Smooth muscle cell (in vitro differentiated cells): ENCODE measurements around the gene COPS2. TPM values are rescaled to one million over a fixed set of nuclear protein-coding genes. Genes with fewer than 3 reads are reported as not detected.

Source experiments
- DNase-seq: peaks from one replicate; lab custom pipeline; 2025; ENCODE audit not compliant: unreplicated experiment; lab: John Stamatoyannopoulos, UW
- H2AFZ ChIP-seq: fragments of 200-600 bp; sonication (generic); 2 replicates; pipeline ENCODE4 v1.6.0; 2016; ENCODE audit warnings: antibody characterized with exemption, low read depth, mild to moderate bottlenecking
- H3F3A ChIP-seq: fragments of 200-600 bp; sonication (generic); 2 replicates; pipeline ENCODE4 v1.6.0; 2017; ENCODE audit warnings: antibody characterized with exemption, low read depth
- H3K27ac ChIP-seq: fragments of 200-600 bp; sonication (generic); 2 replicates; pipeline ENCODE4 v1.5.1; 2016; ENCODE audit warnings: low read depth, mild to moderate bottlenecking
- H3K27me3 ChIP-seq: fragments of 200-600 bp; sonication (generic); 2 replicates; pipeline ENCODE4 v1.6.1; 2016; ENCODE audit warnings: low read depth, mild to moderate bottlenecking
- H3K36me3 ChIP-seq: fragments of 200-600 bp; sonication (generic); 2 replicates; pipeline ENCODE4 v1.5.1; 2016; ENCODE audit warnings: low read depth
- H3K4me1 ChIP-seq: fragments of 200-600 bp; sonication (generic); 2 replicates; pipeline ENCODE4 v1.5.1; 2016; ENCODE audit warnings: low read depth
- H3K4me2 ChIP-seq: fragments of 200-600 bp; sonication (generic); 2 replicates; pipeline ENCODE4 v1.6.0; 2016; ENCODE audit warnings: mild to moderate bottlenecking
- H3K4me3 ChIP-seq: fragments of 200-600 bp; sonication (generic); 2 replicates; pipeline ENCODE4 v1.5.1; 2016; ENCODE audit warnings: mild to moderate bottlenecking
- H3K79me2 ChIP-seq: fragments of 200-600 bp; sonication (generic); 2 replicates; pipeline ENCODE4 v1.6.0; 2016; ENCODE audit warnings: low read depth, mild to moderate bottlenecking
- H3K9ac ChIP-seq: fragments of 200-600 bp; sonication (generic); 2 replicates; pipeline ENCODE4 v1.6.0; 2016; ENCODE audit warnings: low read depth
- H3K9me3 ChIP-seq: fragments of 200-600 bp; sonication (generic); replicated peaks from 2 replicates; pipeline ENCODE4 v1.5.1; 2016; ENCODE audit warnings: low read depth
- H4K20me1 ChIP-seq: fragments of 200-600 bp; sonication (generic); 2 replicates; pipeline ENCODE4 v1.6.0; 2016; ENCODE audit warnings: low read depth
- CTCF ChIP-seq: fragments of 200-600 bp; sonication (generic); IDR thresholded peaks from 2 replicates; pipeline ENCODE4 v1.5.1; 2017; ENCODE audit warnings: borderline replicate concordance, mild to moderate bottlenecking, antibody characterized with exemption; ENCODE audit not compliant: insufficient read depth, poor library complexity, severe bottlenecking
- WGBS: methylation state at CpG from one replicate; pipeline ENCODE4 v1.1.7; 2016; ENCODE audit warnings: low lambda C conversion rate; 5-methylcytosine and 5-hydroxymethylcytosine counted together
- polyA plus RNA-seq: library from polyadenylated mRNA; unstranded; fragments of >200 nt; fragmentation: Nextera tagmentation; extraction: Ambion mirVana; gene quantifications from 2 replicates; pipeline ENCODE4 v1.2.1, GENCODE V29; 2016
- total RNA-seq: library from RNA; depleted of rRNA; stranded (reverse); fragments of >200 nt; gene quantifications from 2 replicates; pipeline ENCODE4 v1.2.3, GENCODE V29; 2014

Gene COPS2
- total and polyA plus RNA-seq, 2 experiments from 2014 or later: 21.5 to 88.0 TPM

DNA sequence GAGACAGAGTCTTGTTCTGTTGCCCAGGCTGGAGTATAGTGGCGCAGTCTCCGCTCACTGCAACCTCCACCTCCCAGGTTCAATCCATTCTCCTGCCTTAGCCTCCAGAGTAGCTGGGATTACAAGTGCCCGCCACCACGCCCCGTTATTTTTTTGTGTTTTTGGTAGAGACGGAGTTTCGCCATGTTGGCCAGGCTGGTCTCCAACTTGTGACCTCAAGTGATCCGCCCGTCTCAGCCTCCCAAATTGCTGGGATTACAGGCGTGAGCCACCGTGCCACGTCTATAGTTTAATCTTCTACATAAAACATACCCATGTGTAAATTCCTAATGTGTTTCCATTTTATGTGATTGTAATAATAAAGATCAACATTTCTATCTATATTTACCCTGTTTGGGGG, 16.4 kb upstream of the COPS2 start:
- Histone ChIP-seq H3K9ac (no peak overlapping the region), H3K79me2 (peaks cover 33% of the 10 kb centered on the region), H3K36me3 (no peaks in the 10 kb centered on the region), H3K27me3 (no peaks in the 10 kb centered on the region), H3F3A (no peaks in the 10 kb centered on the region), H3K4me1 (peaks cover 7% of the 10 kb centered on the region), H3K4me2 (no peak overlapping the region), H3K4me3 (no peak overlapping the region), H4K20me1 (peaks cover 3% of the 10 kb centered on the region), H3K27ac (no peak overlapping the region), H3K9me3 (no peaks in the 10 kb centered on the region), H2AFZ (no peak overlapping the region)
- TF ChIP-seq CTCF: no peak
- WGBS: 98% methylated on average over 12 of the region's 12 CpGs
- DNase-seq: no peak

GRCh38 chr15:49169880-49170597, 14.6 kb upstream of the COPS2 start, which contains the start of gene GALK2:
Gene GALK2 (plus strand): TSS chr15:49170247. CDS start chr15:49170323, 76 bp downstream.
- Histone ChIP-seq H3K4me3 (peak within 1 kb of the TSS; percentile 92), H3K4me2 (peak within 1 kb of the TSS; percentile 95), H2AFZ (peak within 1 kb of the TSS; percentile 99), H4K20me1 (no peaks in the 10 kb centered on the region), H3K79me2 (peaks cover 33% of the 10 kb centered on the region), H3K27me3 (no peaks in the 10 kb centered on the region), H3K9me3 (no peaks in the 10 kb centered on the region), H3K9ac (peak within 1 kb of the TSS; percentile 88), H3K4me1 (peaks cover 7% of the 10 kb centered on the region), H3K36me3 (no peaks in the 10 kb centered on the region), H3K27ac (peak within 1 kb of the TSS; percentile 64), H3F3A (no peaks in the 10 kb centered on the region)
- TF ChIP-seq CTCF: no peak
- 10% methylated on average over 30 of the region's 30 CpGs for WGBS
- DNase-seq: peak; percentile 16

DNA sequence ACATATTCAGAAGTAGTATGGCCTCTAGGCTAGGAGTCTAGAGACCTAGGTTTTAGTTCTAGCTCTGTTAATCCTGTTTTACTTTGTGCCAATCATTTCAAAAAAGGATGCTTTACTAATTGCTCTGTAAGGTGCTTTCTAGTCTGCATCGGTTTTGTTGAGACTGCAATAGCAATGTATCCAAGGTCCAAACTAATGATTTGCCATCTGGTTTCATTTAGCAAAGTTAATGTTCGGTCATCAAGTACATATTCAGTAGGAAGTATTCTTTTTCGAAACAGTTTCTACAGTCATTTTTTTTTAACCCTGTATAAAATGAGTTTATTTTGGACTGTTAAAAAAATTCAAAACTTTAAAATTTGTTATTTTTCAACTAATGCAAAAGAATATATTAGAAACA, 12.6 kb upstream of the COPS2 start:
- no peak overlapping the region for H3K27ac ChIP-seq
- no peak for DNase-seq
- no peak overlapping the region for H2AFZ ChIP-seq
- H3K4me3 ChIP-seq: no peak overlapping the region
- WGBS: 98% methylated on average over 3 of the region's 3 CpGs
- no peak for TF ChIP-seq CTCF
- no peaks in the 10 kb centered on the region for H3F3A ChIP-seq
- H3K36me3 ChIP-seq: no peaks in the 10 kb centered on the region
- no peak overlapping the region for H3K9ac ChIP-seq
- no peaks in the 10 kb centered on the region for H3K9me3 ChIP-seq
- H4K20me1 ChIP-seq: no peaks in the 10 kb centered on the region
- no peak overlapping the region for H3K4me2 ChIP-seq
- H3K27me3 ChIP-seq: no peaks in the 10 kb centered on the region
- peaks cover 7% of the 10 kb centered on the region for H3K4me1 ChIP-seq
- peaks cover 30% of the 10 kb centered on the region for H3K79me2 ChIP-seq

- Histone ChIP-seq H3K4me2 (no peak overlapping the region), H3K36me3 (peaks cover 6% of the 10 kb centered on the region), H2AFZ (no peak overlapping the region), H3K4me1 (no peaks in the 10 kb centered on the region), H3K4me3 (no peak overlapping the region), H3K9me3 (no peaks in the 10 kb centered on the region), H3K79me2 (peaks cover 20% of the 10 kb centered on the region), H3K27me3 (no peaks in the 10 kb centered on the region), H4K20me1 (no peaks in the 10 kb centered on the region), H3K9ac (no peak overlapping the region), H3K27ac (no peak overlapping the region), H3F3A (no peaks in the 10 kb centered on the region)
- no peak for DNase-seq
- no peak for TF ChIP-seq CTCF
Measured at GRCh38 chr15:49164865-49165264, 9.5 kb upstream of the COPS2 start.
